ENCODE results near the gene HOXC9.

GRCh38 chr12:54026640-54027441 lies 26.9 kb downstream of the HOXC9 start:
- TF ChIP-seq CTCF (IDR thresholded peaks at IDR 0.05 in 4 of 5, conservative IDR thresholded peaks at IDR 0.05 in 1 of 5) (no peak), POLR2A (IDR thresholded peaks at IDR 0.05) (no peak)
